Right lobe of liver (tissue), 6 donors: ENCODE data around the gene CEP72. TPM values are rescaled to one million over a fixed set of nuclear protein-coding genes. Genes with fewer than 3 reads are reported as not detected.
A peak's percentile ranks its signal among the peaks of the same experiment; 100 is the strongest.

ENCODE experiments used
- ATAC-seq, 4 donors: fragments of 200-7000 bp; cut with Tn5 transposase; one replicate each; pipeline ENCODE4 v1.9.1; 2020; ENCODE audit warnings: mild to moderate bottlenecking in 4 of 4, moderate library complexity in 4 of 4
- DNase-seq, 3 donors: peaks; one replicate each; pipeline ENCODE4 v3.0.0-alpha.2; 2020
- H3K27ac ChIP-seq, 3 donors: fragments of 200-600 bp; one replicate each; pipeline ENCODE4 v1.8.0; 2022
- H3K27me3 ChIP-seq, 2 donors: fragments of 200-600 bp; one replicate each; pipeline ENCODE4 v1.8.0; 2022
- H3K36me3 ChIP-seq, 4 donors: fragments of 200-600 bp; sonication (generic) in 1 of 4; one replicate each; pipeline versions ENCODE4 v1.5.1 to v1.8.0; 2017 to 2022; ENCODE audit warnings: control low read depth in 1 of 4
- H3K4me1 ChIP-seq, 4 donors: fragments of 200-600 bp; sonication (generic) in 1 of 4; one replicate each; pipeline versions ENCODE4 v1.5.1 to v1.8.0; 2017 to 2022; ENCODE audit warnings: control low read depth in 1 of 4
- H3K4me3 ChIP-seq, 3 donors: fragments of 200-600 bp; one replicate each; pipeline ENCODE4 v1.8.0; 2022
- H3K9me3 ChIP-seq, 4 donors: fragments of 200-600 bp; sonication (generic) in 1 of 4; one replicate each; pipeline versions ENCODE4 v1.5.1 to v1.8.0; 2017 to 2022; ENCODE audit warnings: control low read depth in 1 of 4
- CTCF ChIP-seq, 4 donors: fragments of 200-600 bp in 3 of 4; fragments of 450-650 bp in 1 of 4; IDR thresholded peaks; one replicate each; pipeline versions ENCODE4 v1.5.1 to v1.8.0; 2016 to 2022; ENCODE audit warnings: antibody characterized with exemption in 4 of 4, mild to moderate bottlenecking in 2 of 4
- POLR2A ChIP-seq: fragments of 450-650 bp; IDR thresholded peaks from one replicate; pipeline ENCODE4 v1.6.1; 2017; ENCODE audit warnings: antibody characterized with exemption, mild to moderate bottlenecking
- WGBS: methylation state at CpG from one replicate; pipeline ENCODE4 v1.1.6; 2018; ENCODE audit warnings: low coverage, low lambda C conversion rate; ENCODE audit not compliant: insufficient coverage; ENCODE audit errors: missing lambda C conversion rate; 5-methylcytosine and 5-hydroxymethylcytosine counted together
- intact Hi-C, 2 donors: fragments of 100-400 bp; cut with DNase I; formaldehyde crosslinking; loops; one replicate each; pipeline versions ENCODE4 v1.11.2 to v1.14.1; 2022
- total RNA-seq, 6 experiments: library from RNA; depleted of rRNA in 2 of 6; stranded (reverse); fragments of >200 nt in 2 of 6; fragmentation: NEBNext Ultra II Directional in 3 of 6; extraction: Animal tissue kit (Norgen Biotek cat#: 25700) in 3 of 6; gene quantifications; one replicate each; pipeline versions ENCODE4 v1.1.0 to v1.2.4, GENCODE V29; 2016 to 2023
- donor health status: DM: no; HTN: yes; CAD: no.
- donor health status: DM: no; HTN: no; CAD: no.
- donor health status: DM: no; HTN: no; CAD: no.
- donor health status: DM: no; HTN: yes; CAD: no.
- donor health status: DM: no; HTN: yes; CAD: no.

CEP72 gene
- total RNA-seq, 6 experiments from 2014 or later, result 3.4 to 6.0 (median 4.2) TPM

DNA sequence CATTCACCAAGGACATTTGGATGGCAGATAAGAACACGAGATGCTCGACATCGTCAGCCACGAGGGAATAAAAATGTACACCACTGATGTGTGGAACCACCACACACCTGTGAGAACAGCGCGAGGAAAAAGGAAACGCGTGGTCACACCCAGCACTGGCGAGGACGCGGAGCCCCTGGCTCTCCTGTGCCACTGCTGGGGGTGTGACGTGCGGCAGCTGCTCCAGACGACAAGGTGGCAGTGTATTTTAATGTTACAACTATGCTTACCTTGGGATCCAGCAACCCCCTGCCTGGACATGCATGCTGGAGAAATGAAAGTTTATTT, 13.6 kb upstream of the CEP72 start:
- WGBS, result 61% methylated on average over 13 of the region's 14 CpGs
- Histone ChIP-seq H3K4me3 (no peak overlapping the region), H3K27ac (no peak overlapping the region), H3K4me1 (no peaks in the 10 kb centered on the region), H3K36me3 (no peaks in the 10 kb centered on the region), H3K9me3 (no peaks in the 10 kb centered on the region), H3K27me3 (no peaks in the 10 kb centered on the region)
- intact Hi-C loops, result no loop called here
- no peak for TF ChIP-seq POLR2A
- no peak for TF ChIP-seq CTCF (IDR thresholded peaks at IDR 0.05)
- DNase-seq, result peak in 1 of 3 donors; percentile 21
- no peak for ATAC-seq

GRCh38 chr5:600886-601541, 11.1 kb upstream of the CEP72 start:
- TF ChIP-seq CTCF (IDR thresholded peaks at IDR 0.05) (no peak), POLR2A (no peak)
- Histone ChIP-seq H3K4me3 (no peak overlapping the region), H3K36me3 (no peaks in the 10 kb centered on the region), H3K9me3 (no peaks in the 10 kb centered on the region), H3K27me3 (no peaks in the 10 kb centered on the region), H3K4me1 (no peaks in the 10 kb centered on the region), H3K27ac (no peak overlapping the region)
- ATAC-seq, result peak in 1 of 4 donors; percentile 25
- peak in 2 of 3 donors; percentile 39 to 44 for DNase-seq
- intact Hi-C loops, result no loop called here
- 70% methylated on average over 8 of the region's 26 CpGs for WGBS

DNA sequence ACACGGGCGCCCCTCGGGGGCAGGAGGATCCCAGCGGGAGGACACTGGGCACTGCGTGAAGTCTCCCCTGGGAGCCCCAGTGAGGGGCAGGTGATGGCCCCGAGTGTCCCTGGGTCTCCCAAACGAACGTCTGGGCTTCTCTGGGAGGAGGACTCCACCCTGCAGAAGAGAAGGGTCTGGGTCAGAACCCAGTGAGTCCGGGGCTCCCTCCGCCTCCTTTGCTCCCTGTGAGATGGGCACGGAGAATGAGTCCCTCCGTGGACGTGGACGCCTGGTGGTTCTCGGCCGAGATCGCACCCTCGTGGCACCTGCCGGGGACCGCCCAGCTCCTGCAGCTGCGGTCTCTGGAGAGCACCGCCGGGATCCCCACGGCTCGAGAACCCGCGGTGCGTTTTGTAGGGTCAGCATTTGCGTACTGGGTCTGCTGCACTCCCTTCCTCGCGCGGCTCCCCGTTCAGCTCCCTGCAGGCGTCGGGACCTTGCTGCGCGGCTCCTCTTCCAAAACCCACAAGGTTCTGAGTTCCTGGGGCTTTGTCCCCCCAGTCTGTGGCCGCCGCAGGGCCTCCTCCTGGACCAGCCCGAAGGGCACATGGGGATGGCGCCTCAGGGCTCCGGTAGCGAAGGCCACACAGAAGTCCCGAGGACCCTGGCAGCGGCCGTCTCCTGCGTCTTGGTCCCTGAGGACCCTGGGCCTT, 10.2 kb upstream of the CEP72 start:
- Histone ChIP-seq H3K27me3 (no peaks in the 10 kb centered on the region), H3K4me3 (no peak overlapping the region), H3K4me1 (no peaks in the 10 kb centered on the region), H3K27ac (no peak overlapping the region), H3K36me3 (no peaks in the 10 kb centered on the region), H3K9me3 (no peaks in the 10 kb centered on the region)
- intact Hi-C loops, result no loop called here
- DNase-seq (peak in 2 of 3 donors; percentile 35 to 48), ATAC-seq (no peak)
- WGBS, result no CpG with 5 or more reads among the region's 47 CpGs
- no peak for TF ChIP-seq POLR2A
- no peak for TF ChIP-seq CTCF (IDR thresholded peaks at IDR 0.05)

GRCh38 chr5:602466-603035, 9.6 kb upstream of the CEP72 start:
- no peak for TF ChIP-seq POLR2A
- TF ChIP-seq CTCF (IDR thresholded peaks at IDR 0.05), result no peak
- WGBS, result 53% methylated on average over 3 of the region's 17 CpGs
- no peaks in the 10 kb centered on the region for H3K36me3 ChIP-seq
- H3K4me1 ChIP-seq, result no peaks in the 10 kb centered on the region
- no peak for ATAC-seq
- no peak overlapping the region for H3K4me3 ChIP-seq
- peak in 2 of 3 donors; percentile 22 to 25 for DNase-seq
- no peak overlapping the region for H3K27ac ChIP-seq
- H3K9me3 ChIP-seq, result no peaks in the 10 kb centered on the region
- no peaks in the 10 kb centered on the region for H3K27me3 ChIP-seq
- intact Hi-C loops, result no loop called here
